MCF 10A (cell line): ENCODE results near the gene ARHGEF11. TPM values are rescaled to one million over a fixed set of nuclear protein-coding genes. Genes with fewer than 3 reads are reported as not detected.

Experiments used
- BruUV-seq: library from RNA; stranded (reverse); fragments of 400-500 nt; replicated peaks from 2 replicates; lab custom pipeline; 2021; lab: Mats Ljungman, UMichigan
- CTCF ChIA-PET: fragments of 300-600 bp; sonication (Branson Sonifier 250); formaldehyde crosslinking; extraction: SDS; loops from one replicate; lab custom pipeline; 2021; ENCODE audit warnings: antibody characterized with exemption, inconsistent platforms; lab: Yijun Ruan, JAX
- POLR2A ChIA-PET: fragments of 300-600, 350-650 bp; sonication (Branson Sonifier 250); formaldehyde crosslinking; extraction: SDS; loops from one replicate; lab custom pipeline; 2020; ENCODE audit warnings: antibody characterized with exemption, inconsistent platforms; lab: Yijun Ruan, JAX
- DNase-seq: peaks from one replicate; pipeline ENCODE4 v3.0.0-alpha.2; 2018; ENCODE audit not compliant: unreplicated experiment
- H3K27ac Mint-ChIP-seq: one replicate; pipeline ENCODE4 v1.8.0; 2022; ENCODE audit warnings: mild to moderate bottlenecking, low read depth, mixed read lengths; ENCODE audit not compliant: unreplicated experiment
- H3K27me3 Mint-ChIP-seq: one replicate; pipeline ENCODE4 v1.8.0; 2022; ENCODE audit warnings: mixed read lengths; ENCODE audit not compliant: insufficient read depth, unreplicated experiment
- H3K36me3 Mint-ChIP-seq: one replicate; pipeline ENCODE4 v1.8.0; 2022; ENCODE audit warnings: mild to moderate bottlenecking, moderate library complexity, mixed read lengths; ENCODE audit not compliant: insufficient read depth, unreplicated experiment
- H3K4me1 Mint-ChIP-seq: one replicate; pipeline ENCODE4 v1.8.0; 2022; ENCODE audit warnings: mixed read lengths; ENCODE audit not compliant: insufficient read depth, unreplicated experiment
- H3K4me3 Mint-ChIP-seq: one replicate; pipeline ENCODE4 v1.8.0; 2022; ENCODE audit warnings: mild to moderate bottlenecking, moderate library complexity, mixed read lengths; ENCODE audit not compliant: unreplicated experiment
- H3K9me3 Mint-ChIP-seq: one replicate; pipeline ENCODE4 v1.8.0; 2022; ENCODE audit warnings: mixed read lengths; ENCODE audit not compliant: unreplicated experiment
- intact Hi-C: fragments of 100-400 bp; cut with micrococcal nuclease; formaldehyde crosslinking; loops from 2 replicates; pipeline ENCODE4 v1.14.1; 2022
- total RNA-seq: library from RNA; stranded (reverse); gene quantifications from 2 replicates; pipeline ENCODE4 v1.2.3, GENCODE V29; 2022
- TF ChIP-seq, protein P1 (sequence below): fragments of 200-600 bp; IDR thresholded peaks from one replicate; pipeline ENCODE4 v1.8.0; 2022; ENCODE audit warnings: antibody characterized with exemption, mild to moderate bottlenecking; ENCODE audit not compliant: unreplicated experiment

The ARHGEF11 gene
- total RNA-seq, 1 experiment from 2014 or later, result 34.5 TPM

DNA sequence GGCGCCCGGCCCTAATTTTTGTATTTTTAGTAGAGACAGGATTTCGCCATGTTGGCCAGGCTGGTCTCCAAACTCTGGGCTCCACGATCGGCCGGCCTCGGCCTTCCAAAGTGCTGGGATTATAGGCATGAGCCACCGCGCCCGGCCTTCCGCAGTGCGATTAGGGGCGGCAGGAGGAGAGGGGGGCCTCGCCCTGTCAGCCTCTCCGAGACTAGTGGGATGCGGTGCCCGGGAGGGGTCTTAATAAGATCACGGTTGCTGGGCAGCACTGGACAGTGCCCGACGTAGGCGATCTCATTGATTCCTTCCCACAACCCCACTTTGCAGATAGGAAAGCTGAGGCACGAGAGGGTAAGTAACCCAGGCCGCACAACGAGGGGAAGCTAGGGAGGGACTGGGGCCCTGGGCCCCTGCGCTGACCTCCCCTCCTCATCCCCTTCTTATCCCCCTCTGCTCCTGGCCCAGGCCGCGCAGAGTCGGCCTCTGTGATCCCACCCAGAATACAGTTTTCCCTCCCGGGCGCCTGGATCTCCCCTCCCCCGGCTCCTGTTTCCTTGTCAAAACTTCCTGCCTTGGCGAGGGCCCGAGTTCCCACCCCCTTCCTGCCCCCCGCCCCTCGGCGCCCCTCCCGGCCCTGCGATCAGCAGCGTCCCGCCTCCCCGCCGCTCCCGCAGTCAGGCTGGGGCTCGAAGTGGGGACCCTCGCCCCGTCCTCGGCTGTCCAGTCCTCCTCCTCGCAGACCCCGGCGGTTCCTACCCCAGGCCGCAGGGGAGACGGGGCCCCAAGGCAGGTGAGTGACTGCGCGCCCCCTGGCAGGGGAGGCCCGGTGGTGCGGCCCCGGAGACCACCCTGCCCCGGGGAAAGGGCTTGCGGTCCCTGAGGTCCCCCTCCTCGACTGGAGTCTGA is 152.2 kb downstream of the ARHGEF11 start, which contains the start of gene PEAR1:
Gene PEAR1, plus strand, starts transcription at position 671 of the 906 bp plus-strand sequence. CDS start 10,209 bp downstream, outside the sequence.
- no peaks in the 10 kb centered on the region for H3K9me3 Mint-ChIP-seq
- H3K4me1 Mint-ChIP-seq, result peaks cover 32% of the 10 kb centered on the region
- peaks cover 12% of the 10 kb centered on the region for H3K27me3 Mint-ChIP-seq
- H3K27ac Mint-ChIP-seq, result no peak within 1 kb of the TSS
- TF ChIP-seq, protein P1, sequence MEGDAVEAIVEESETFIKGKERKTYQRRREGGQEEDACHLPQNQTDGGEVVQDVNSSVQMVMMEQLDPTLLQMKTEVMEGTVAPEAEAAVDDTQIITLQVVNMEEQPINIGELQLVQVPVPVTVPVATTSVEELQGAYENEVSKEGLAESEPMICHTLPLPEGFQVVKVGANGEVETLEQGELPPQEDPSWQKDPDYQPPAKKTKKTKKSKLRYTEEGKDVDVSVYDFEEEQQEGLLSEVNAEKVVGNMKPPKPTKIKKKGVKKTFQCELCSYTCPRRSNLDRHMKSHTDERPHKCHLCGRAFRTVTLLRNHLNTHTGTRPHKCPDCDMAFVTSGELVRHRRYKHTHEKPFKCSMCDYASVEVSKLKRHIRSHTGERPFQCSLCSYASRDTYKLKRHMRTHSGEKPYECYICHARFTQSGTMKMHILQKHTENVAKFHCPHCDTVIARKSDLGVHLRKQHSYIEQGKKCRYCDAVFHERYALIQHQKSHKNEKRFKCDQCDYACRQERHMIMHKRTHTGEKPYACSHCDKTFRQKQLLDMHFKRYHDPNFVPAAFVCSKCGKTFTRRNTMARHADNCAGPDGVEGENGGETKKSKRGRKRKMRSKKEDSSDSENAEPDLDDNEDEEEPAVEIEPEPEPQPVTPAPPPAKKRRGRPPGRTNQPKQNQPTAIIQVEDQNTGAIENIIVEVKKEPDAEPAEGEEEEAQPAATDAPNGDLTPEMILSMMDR, result no peak
- CTCF ChIA-PET, result interaction anchor here (0.7 to 17.6 kb wide), 19 partner anchors 15 to 213 kb away, joined by 3 to 363 read pairs (median 22); partner anchors contain the start of genes INSRR, LRRC71 and NTRK1
- H3K4me3 Mint-ChIP-seq, result peak within 1 kb of the TSS; percentile 56
- DNase-seq, result no peak
- no TSS peak for BruUV-seq
- POLR2A ChIA-PET, result interaction anchor here (1.6 kb wide), 1 partner anchor 126 kb away, joined by 5 read pairs; the partner anchor contains the start of gene PRCC
- H3K36me3 Mint-ChIP-seq, result no peaks in the 10 kb centered on the region
- intact Hi-C loops, result no loop called here

DNA sequence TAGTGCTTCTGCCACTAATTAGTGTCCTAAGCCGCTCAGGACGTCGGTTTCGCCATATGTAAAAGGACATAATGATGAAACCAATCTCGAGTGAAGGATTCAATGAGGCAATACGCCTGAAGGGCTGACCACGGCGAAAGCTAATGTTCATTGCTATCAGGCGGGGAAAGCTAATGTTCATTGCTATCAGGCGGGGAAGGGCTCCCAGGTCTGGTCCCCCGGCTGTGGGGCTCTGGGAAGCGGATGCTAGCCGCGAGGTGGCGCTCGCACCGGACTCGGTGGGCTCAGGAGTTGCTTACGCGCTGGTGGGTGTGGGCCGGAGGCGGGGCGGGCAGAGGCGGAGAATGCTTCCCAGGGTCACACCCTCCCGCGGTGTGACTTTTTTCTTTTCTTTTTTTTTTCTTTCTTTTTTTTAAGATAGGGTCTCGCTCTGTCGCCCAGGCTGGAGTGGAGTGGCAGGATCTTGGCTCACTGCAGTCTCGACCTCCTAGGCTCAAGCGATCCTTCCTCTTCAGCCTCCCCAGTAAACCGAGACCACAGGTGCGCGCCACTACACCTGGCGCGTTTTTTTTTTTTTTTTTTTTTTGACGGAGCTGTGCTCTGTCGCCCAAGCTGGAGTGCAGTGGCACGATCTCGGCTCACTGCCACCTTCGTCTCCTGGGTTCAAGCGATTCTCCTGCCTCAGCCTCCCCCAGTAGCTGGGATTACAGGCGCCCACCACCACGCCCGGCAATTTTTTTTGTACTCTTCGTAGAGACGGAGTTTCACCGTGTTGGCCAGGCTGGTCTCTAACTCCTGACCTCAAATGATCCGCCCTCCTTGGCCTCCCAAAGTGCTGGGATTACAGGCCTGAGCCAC is 153.1 kb downstream of the ARHGEF11 start:
- H3K4me1 Mint-ChIP-seq, result peaks cover 26% of the 10 kb centered on the region
- no peaks in the 10 kb centered on the region for H3K9me3 Mint-ChIP-seq
- peaks cover 18% of the 10 kb centered on the region for H3K27me3 Mint-ChIP-seq
- no TSS peak for BruUV-seq
- peak overlapping the region; percentile 56 for H3K4me3 Mint-ChIP-seq
- H3K36me3 Mint-ChIP-seq, result no peaks in the 10 kb centered on the region
- TF ChIP-seq, protein P1, result peak; percentile 94
- CTCF ChIA-PET, result interaction anchor here (0.6 to 17.6 kb wide), 39 partner anchors 8 to 232 kb away, joined by 3 to 363 read pairs (median 6); partner anchors contain the start of genes HDGF, INSRR, ISG20L2 and LRRC71
- H3K27ac Mint-ChIP-seq, result no peak overlapping the region
- POLR2A ChIA-PET, result interaction anchor here (0.8 to 4.6 kb wide), 4 partner anchors 25 to 165 kb away, joined by 4 to 28 read pairs (median 6); partner anchors contain the start of genes ISG20L2, METTL25B and PRCC
- DNase-seq, result peak; percentile 88
- intact Hi-C loops, result loop anchor here (1.0 kb wide), 1 partner anchor 35 kb away; no protein-coding TSS in a partner anchor

DNA sequence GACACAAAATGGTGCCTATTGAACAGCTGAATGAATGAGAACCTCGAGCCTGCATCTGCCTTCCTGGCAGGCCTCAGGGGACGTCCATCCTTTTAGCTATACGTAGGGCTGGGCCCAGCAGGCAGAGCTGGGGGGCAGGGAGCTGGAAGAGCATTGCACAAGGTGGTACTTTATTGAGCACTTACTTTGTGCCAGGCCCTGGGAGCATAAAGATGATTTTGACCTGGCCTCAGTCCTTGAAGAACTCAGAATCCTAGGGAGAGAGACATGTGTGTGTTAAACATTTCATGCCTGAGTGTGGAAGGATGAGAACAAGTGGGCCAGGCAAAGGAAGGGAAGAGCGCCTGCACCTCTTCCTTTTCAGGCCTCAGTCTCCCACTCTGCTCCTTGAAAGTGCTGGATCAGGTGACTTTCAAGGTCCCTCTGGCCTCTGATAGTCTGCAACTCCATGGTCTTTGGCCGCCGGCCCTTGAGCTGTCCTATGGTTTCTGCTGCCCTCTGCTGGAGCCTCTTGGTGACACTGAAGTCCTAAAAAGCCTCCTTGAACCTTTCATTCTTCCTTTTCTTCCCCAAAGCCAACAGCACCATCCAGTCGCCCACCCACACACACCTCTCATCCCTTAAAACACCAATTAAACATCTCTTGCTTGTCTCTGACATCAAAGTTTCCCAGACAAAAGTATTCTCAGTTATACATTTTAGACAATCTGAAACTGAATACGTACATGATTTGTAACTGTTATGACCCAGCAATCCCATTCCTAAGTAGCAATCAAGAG is 155.6 kb downstream of the ARHGEF11 start:
- BruUV-seq, result no TSS peak
- POLR2A ChIA-PET, result interaction anchor here (0.7 to 4.6 kb wide), 11 partner anchors 11 to 163 kb away, joined by 3 to 28 read pairs (median 4); partner anchors contain the start of genes ISG20L2, METTL25B and PRCC
- H3K27me3 Mint-ChIP-seq, result peaks cover 36% of the 10 kb centered on the region

More for the DNA sequence above, 155.6 kb downstream of the ARHGEF11 start:
- TF ChIP-seq, protein P1, result peak; percentile 96
- CTCF ChIA-PET, result interaction anchor here (0.5 to 17.6 kb wide), 63 partner anchors 11 to 506 kb away, joined by 3 to 363 read pairs (median 5); partner anchors contain the start of genes INSRR, ISG20L2, LRRC71 and METTL25B
- H3K27ac Mint-ChIP-seq, result no peak overlapping the region
- no peaks in the 10 kb centered on the region for H3K36me3 Mint-ChIP-seq
- H3K4me1 Mint-ChIP-seq, result peaks cover 2% of the 10 kb centered on the region
- no peaks in the 10 kb centered on the region for H3K9me3 Mint-ChIP-seq
- intact Hi-C loops, result loop anchor here (1.0 kb wide), 6 partner anchors 30 to 263 kb away; partner anchors contain the start of gene NTRK1
- no peak overlapping the region for H3K4me3 Mint-ChIP-seq
- DNase-seq, result peak; percentile 91
